NCI-H2171 (cell line): ENCODE measurements around the gene OR52J3.
"Not testable (repeated sequence)": the region's sequence is repeated elsewhere in the genome, so short reads cannot be mapped to it uniquely, and the experiment has no call there.

Source experiments
- DNase-seq: peaks from one replicate; lab custom pipeline; 2025; lab: John Stamatoyannopoulos, UW

Gene OR52J3

DNA sequence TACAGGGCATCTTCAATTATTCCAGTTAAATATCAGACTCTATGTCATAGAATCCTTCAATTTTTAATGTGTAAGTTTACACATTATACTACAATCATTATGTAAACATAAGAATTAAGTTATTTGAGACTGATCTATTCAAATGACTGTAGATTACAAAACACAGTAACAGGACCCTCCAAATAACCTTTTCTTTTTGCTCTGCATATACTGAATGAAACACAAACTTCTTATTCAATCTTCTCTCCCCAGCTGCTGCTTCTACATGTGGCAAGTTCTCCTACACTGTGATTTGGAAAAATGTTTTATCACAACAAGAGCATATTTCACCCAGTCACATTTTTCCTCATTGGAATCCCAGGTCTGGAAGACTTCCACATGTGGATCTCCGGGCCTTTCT is at the start of gene OR52J3:
Gene OR52J3, plus strand, starts transcription at position 301 of the 400 bp plus-strand sequence. Its CDS starts 0 bp downstream, at position 301.
- no peak for DNase-seq

DNA sequence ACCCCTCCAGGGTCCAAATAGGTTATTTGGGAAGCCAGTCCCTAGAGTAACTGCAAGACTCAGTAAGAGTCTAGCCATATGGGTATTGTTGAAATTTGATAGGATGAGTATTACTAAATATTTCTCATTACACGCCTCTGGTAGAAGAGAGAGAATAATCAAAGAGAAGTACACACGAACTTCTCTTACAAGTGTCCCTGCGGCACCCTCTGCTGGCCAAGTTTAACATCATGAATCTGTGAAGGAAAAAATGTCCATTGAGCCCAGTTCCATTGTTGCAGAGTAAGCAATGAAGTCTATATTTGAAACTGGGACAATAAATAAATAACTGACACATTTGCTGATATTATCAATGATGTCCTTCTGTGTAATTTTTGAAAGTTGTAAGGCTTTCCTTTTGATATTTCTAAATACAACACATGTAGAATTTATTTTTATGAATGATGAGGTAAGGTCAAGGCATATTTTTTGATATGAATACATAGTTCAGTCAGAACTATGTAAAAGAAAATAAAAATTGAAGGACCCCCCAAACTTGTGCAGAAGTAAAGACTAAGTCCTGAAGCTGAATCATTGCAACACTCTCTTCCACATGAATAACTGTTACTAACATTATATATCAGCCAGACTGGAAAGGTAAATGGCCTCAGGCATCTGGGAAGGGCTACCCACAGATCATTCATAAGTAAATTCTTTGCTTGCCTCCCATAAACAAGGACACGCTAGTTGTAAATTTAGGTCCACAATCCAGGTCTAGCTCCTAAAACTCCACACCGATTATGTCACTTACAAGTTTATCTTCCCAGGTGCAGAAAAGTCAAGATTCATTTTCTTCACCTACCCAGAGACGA is 41.7 kb upstream of the OR52J3 start:
- no peak for DNase-seq

GRCh38 chr11:5007561-5007960 is 38.8 kb upstream of the OR52J3 start:
- no peak for DNase-seq

- no peak for DNase-seq
Observed at GRCh38 chr11:5011254-5011653, 35.1 kb upstream of the OR52J3 start.

DNA sequence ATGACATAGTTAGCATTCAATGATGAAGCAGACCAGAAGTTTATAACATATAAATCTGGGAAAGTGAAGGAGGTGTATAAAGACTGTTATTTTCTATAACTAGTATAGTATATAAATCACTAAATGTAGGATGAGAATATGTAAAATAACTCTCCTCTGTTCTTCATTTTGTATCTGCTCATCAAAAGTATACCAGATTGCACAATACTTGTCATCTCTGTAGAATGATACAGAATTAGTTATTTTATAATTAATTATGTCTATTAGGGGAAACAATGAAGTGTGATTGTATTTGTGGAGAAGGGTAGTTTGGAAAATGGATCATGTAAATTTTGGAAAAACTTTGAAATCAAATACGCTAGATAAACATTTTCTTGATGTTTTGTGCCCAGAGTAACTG is 33.3 kb upstream of the OR52J3 start:
- no peak for DNase-seq

DNA sequence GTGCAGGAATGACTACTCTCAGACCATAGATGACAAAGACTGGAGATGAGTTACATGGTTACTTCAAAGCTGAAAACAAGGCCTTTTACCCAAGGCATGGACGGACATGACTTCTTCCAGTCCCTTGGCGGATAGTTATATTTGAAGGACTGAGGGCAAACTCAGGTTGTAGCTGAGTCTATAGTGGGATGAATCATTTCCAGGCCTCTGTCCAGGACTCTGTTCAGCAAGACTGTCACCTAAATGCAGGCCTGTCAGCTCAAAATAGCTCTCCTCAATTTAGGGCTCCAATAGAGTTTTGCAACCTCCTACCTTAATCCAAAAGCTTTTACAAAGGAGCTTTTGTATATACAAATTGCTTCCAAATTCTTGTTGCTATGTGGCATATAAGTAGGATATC is 24.3 kb upstream of the OR52J3 start:
- no peak for DNase-seq

DNA sequence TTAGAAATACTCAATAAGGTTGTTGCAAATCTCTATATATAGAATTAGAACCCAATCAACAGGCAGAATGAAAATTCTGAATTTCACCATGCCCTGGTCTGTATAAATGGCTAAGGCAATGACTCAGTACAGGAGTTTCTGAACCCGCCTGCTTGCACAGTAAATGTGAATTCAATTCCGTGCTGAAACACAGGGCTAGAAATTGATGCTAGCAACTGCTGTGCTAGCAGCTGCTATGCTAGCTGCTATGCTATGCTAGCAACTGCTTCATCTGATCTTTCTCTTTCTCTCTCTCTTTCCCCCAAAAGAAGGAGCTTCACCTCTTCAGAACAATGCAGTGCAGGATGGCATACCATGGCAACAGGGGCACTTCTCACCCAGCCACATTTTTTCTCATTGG is 9.7 kb upstream of the OR52J3 start:
- no peak for DNase-seq

DNA sequence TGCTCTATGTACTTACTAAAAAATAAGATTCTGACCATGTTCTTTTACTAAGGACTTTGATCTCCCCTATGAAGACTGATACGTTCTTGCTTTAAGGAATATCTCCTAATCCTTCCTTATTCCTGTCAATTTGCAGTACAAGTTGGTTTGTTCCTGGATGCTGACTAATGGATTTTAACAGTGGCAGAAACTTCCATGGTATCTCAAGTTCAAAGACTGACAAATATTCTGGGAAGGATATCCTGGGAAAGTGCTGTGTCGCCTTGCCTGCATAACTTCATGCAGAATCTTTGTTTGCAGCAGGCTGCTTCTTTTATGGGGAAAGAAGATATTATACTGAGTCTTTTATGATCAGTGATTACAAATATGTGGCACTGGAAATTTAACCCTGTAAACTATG is 8.4 kb upstream of the OR52J3 start:
- no peak for DNase-seq

DNA sequence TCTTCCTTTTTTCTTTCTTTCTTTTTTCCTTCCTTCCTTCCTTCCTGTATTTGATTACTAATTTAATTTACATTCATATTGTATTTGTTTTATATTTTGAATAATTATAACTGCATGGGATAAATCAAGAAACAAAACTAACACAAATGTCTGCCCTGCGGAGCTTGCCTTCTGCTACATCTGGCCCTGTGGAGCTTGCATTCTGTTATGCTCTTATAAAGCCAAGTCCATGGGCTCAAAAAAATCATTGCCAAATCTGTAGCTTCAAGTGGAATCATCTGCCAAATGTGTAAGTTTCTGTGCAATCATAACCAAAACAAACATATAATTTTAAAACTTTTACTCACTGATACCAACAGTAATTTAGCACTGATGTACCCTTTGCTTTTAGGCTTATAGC is 8.0 kb upstream of the OR52J3 start:
- DNase-seq = no peak

- DNase-seq = no peak
Observed at GRCh38 chr11:5040876-5041275, 5.5 kb upstream of the OR52J3 start.

DNA sequence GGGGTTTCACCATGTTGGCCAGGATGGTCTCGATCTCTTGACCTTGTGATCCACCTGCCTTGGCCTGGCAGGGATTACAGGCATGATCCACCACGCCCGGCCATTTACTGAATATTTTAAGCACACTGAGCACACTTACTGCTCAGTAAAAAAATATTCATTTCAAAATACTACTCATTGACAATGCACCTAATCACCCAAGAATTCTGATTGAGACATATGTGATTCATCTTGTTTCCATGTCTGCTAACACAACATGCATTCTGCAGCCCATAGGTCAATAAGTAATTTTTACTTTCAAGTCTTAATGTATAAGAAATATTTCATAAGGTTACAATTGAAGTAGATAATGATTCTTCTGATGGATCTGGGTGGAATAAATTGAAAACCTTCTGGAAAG is 4.2 kb upstream of the OR52J3 start:
- no peak for DNase-seq

DNA sequence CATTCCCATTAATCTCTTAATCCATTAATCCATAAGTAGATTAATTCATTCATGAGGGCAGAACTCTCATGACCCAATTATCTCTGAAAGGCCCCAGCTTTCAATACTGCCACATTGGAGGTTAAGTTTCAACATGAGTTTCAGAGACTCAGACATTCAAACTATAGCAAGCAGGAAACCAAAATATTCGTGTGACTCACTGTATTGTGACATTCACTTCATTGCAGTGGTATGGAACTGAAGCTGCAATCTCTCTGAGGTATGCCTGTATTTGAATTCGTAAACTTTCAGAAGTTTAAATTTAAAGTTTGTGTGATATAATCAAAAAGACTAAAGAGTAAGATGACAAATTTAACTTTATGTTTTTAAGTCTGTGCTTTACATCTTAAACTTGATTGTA is 2.9 kb upstream of the OR52J3 start:
- no peak for DNase-seq

GRCh38 chr11:5046754-5047330 is 516 bp downstream of the OR52J3 start:
- DNase-seq = no peak

GRCh38 chr11:5058679-5059078 is 12.4 kb downstream of the OR52J3 start:
- not testable (repeated sequence) for DNase-seq

- DNase-seq = no peak
Observed at GRCh38 chr11:5059391-5059790, 13.1 kb downstream of the OR52J3 start, which contains the start of gene OR52E2. TSS of gene OR52E2 (minus strand) at chr11:5059627. CDS start at chr11:5059627, 0 bp downstream.

GRCh38 chr11:5065027-5065426 is 18.7 kb downstream of the OR52J3 start:
- DNase-seq = no peak

DNA sequence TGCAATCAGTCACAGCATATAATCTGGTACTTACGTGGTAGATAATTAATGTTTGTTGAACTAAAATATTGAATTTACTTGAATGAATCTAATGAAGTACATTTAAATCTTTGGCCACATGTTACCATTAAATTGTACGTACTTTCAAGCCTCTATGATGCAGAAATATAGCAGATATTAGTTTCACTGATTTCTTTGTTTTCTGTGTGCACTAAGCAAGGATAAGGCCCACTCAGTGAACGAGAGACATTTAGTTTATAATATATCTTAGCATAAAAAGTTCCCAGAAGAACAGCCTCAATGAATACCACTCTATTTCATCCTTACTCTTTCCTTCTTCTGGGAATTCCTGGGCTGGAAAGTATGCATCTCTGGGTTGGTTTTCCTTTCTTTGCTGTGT is 22.9 kb downstream of the OR52J3 start, which contains the start of gene OR52E1:
Gene OR52E1, plus strand, starts transcription at position 301 of the 400 bp plus-strand sequence.
- no peak for DNase-seq

DNA sequence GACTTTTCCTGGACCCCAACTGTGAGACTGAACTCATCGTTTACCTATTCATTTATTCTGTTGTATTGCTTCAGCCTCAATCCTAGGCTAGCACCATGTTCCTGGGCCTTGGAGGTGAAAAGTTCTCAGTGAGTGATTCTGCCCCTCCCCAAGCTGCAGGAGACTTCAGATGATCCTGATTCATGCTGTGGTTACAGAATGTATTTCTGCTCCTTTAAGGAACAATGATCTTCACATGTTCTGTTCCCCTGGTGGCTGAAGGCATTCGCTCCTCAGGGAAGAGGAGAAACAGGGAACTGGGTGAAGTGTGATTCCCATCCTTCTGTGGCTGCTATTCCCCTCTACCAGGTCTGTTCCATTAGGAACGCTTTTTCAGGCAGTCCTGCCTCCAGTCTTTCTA is 25.5 kb downstream of the OR52J3 start:
- DNase-seq = no peak

DNA sequence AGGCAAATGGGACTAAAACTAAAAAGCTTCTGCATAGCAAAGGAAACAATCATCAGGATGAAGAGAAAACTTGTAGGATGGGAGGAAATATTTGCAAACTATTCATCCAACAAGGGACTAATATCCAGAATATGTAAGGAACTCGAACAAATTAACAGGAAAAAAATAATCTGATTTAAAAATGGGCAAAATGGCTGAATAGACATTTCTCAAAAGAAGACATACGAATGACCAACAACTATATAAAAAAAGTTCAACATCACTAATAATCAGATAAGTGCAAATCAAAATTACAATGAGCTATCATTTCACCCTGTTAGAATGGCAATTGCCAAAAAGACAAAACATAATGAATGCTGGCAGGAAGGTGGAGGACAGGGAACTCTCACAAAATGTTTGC is 35.1 kb downstream of the OR52J3 start:
- DNase-seq = no peak

DNA sequence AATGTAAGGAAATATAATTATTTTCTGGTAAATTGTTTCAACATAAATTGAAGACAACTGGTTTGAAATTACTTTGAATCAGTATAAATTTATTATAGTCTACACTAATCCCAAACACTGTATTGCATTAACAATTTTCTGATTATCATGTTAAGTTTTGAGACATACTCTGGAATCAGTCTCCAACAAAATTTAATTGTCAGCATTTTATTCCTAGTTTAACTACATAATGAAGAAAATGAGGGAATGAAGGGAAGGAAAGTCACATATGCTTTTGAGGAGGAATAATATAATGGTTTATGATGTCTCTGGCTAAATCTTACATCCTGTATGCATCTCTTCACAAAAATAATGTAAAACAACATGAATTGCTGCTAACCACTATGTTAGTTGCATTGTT is 37.3 kb downstream of the OR52J3 start:
- no peak for DNase-seq

DNA sequence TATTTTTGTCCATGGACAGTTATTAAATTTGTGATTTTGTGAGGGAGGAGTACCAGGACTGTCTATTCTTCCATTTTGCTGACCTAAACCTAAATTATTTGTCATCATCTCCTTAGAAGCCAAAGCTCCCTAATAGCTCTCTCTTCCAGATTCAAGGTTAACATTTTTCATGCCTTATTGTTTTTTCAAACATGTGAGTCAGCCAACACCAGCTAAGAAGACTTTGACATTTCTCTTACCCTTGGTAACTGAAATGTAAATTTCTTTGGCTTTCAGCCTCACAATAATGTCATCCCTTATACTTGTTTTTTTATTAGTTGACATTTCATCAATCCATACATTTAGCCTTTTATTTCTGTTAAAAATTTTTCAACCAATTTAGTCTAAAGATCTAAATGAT is 42.2 kb downstream of the OR52J3 start:
- DNase-seq = no peak

DNA sequence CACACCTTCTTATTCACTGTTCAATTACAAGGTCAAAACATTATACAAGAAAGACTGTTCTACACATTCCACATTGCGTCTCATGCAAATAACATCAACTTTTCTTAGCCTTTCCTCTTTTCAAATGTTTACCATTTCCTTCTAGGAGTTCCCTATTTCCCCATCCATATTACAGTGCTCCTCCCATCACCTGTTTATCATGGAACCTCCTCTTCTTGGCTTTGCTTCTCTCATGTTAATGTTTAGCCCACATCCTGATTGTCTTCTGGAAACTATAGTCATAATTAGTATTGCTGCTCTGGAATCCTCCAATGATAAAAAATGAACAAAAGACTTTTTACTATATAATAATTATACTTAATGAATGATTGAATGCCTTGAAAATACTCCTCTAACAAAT is 44.3 kb downstream of the OR52J3 start:
- no peak for DNase-seq

GRCh38 chr11:5092821-5093585 is 46.7 kb downstream of the OR52J3 start:
- DNase-seq = no peak
